CD4-positive, alpha-beta T cell (primary cell): ENCODE measurements around the gene GPR45. TPM values are rescaled to one million over a fixed set of nuclear protein-coding genes. Genes with fewer than 3 reads are reported as not detected.

Source experiments
- ATAC-seq: fragments of 200-7000 bp; cut with Tn5 transposase; one replicate; pipeline ENCODE4 v1.10.0; 2022; ENCODE audit warnings: mild to moderate bottlenecking; ENCODE audit not compliant: poor library complexity
- CTCF ChIA-PET: fragments of 350-600 bp; sonication (Branson Sonifier 250); formaldehyde crosslinking; loops from one replicate; lab custom pipeline; 2021; ENCODE audit warnings: antibody characterized with exemption, inconsistent platforms; lab: Charles Lee
- POLR2A ChIA-PET: fragments of 350-600 bp; sonication (Branson Sonifier 250); formaldehyde crosslinking; loops from one replicate; lab custom pipeline; 2021; ENCODE audit warnings: antibody characterized with exemption, inconsistent platforms; lab: Charles Lee
- DNase-seq, 14 experiments: peaks; one replicate each; pipeline ENCODE4 v3.0.0-alpha.2; 2013 to 2020; ENCODE audit warnings: mixed read lengths in 2 of 14
- H3K27ac ChIP-seq, 2 donors: one replicate each; pipeline versions ENCODE4 v1.5.1 to v1.7.0; 2013; ENCODE audit warnings: low read length in 2 of 2, low read depth in 1 of 2, mild to moderate bottlenecking in 1 of 2
- H3K27me3 ChIP-seq, 2 experiments: 1 replicate in 1 of 2; 2 replicates in 1 of 2; pipeline versions ENCODE4 v1.6.1 to v1.7.0; 2013; ENCODE audit warnings: low read length in 2 of 2, control low read depth in 1 of 2, mild to moderate bottlenecking in 1 of 2, moderate library complexity in 1 of 2; ENCODE audit not compliant: insufficient read depth in 2 of 2, control insufficient read depth in 1 of 2
- H3K36me3 ChIP-seq: one replicate; pipeline ENCODE4 v1.6.1; 2013; ENCODE audit warnings: low read length, control low read depth; ENCODE audit not compliant: insufficient read depth
- H3K4me1 ChIP-seq: one replicate; pipeline ENCODE4 v1.6.1; 2013; ENCODE audit warnings: low read length, control low read depth; ENCODE audit not compliant: insufficient read depth
- H3K4me3 ChIP-seq: one replicate; pipeline ENCODE4 v1.5.1; 2013; ENCODE audit warnings: mild to moderate bottlenecking, low read length, moderate library complexity
- H3K9me3 ChIP-seq, 2 experiments: 1 replicate in 1 of 2; 2 replicates in 1 of 2; pipeline versions ENCODE4 v1.6.1 to v1.7.0; 2013; ENCODE audit warnings: low read length in 2 of 2, mild to moderate bottlenecking in 2 of 2, control low read depth in 1 of 2, moderate library complexity in 1 of 2; ENCODE audit not compliant: control insufficient read depth in 1 of 2, insufficient read depth in 1 of 2
- H3K27ac Mint-ChIP-seq: one replicate; pipeline ENCODE4 v1.8.0; 2020; ENCODE audit warnings: mixed read lengths
- H3K27me3 Mint-ChIP-seq: one replicate; pipeline ENCODE4 v1.8.0; 2021; ENCODE audit warnings: mixed read lengths
- H3K36me3 Mint-ChIP-seq: one replicate; pipeline ENCODE4 v1.8.0; 2021; ENCODE audit warnings: low read depth, mixed read lengths
- H3K4me1 Mint-ChIP-seq: one replicate; pipeline ENCODE4 v1.8.0; 2021; ENCODE audit warnings: low read depth, mixed read lengths
- H3K4me3 Mint-ChIP-seq: one replicate; pipeline ENCODE4 v1.8.0; 2020; ENCODE audit warnings: mild to moderate bottlenecking, mixed read lengths
- H3K9me3 Mint-ChIP-seq: one replicate; pipeline ENCODE4 v1.8.0; 2020; ENCODE audit warnings: mixed read lengths
- intact Hi-C, 2 experiments: fragments of 100-400 bp; cut with DNase I in 1 of 2; cut with micrococcal nuclease in 1 of 2; formaldehyde crosslinking; loops; one replicate each; pipeline versions ENCODE4 v1.15.1 to v1.9.0; 2023 to 2025; cut with DNase I, micrococcal nuclease
- total RNA-seq, 174 experiments: library from RNA in 2 of 174; stranded (reverse) in 2 of 174; gene quantifications; one replicate each; pipeline ENCODE4 v1.2.3 and lab custom pipeline; 2021 to 2026
- TF ChIP-seq, protein P1 (sequence below): fragments of 200-600 bp; IDR thresholded peaks from one replicate; pipeline ENCODE4 v1.8.0; 2022; ENCODE audit warnings: antibody characterized with exemption, mild to moderate bottlenecking

Gene GPR45
- total RNA-seq, 2 experiments from 2014 or later, result not detected

DNA sequence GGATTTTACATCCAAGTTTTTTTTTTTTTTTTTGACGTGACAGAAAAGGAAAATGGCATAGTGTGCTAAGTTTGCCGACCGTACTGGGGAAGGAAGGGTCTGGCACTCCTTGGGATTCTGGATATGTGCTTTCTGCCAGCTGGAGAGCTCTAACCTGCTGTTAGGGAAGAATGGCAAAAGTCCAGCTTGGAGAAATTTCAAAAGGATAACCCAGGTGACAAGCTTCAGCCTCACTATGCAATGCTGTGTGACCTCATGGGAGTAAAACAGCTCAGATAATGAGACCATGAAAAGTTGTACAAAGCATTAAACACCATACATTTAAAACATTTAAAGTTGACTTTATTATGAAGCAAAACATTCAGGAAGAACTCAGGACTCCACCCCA, 10.3 kb upstream of the GPR45 start:
- Histone ChIP-seq H3K27ac (no peak overlapping the region), H3K9me3 (no peaks in the 10 kb centered on the region), H3K27me3 (peaks cover 0 to 8% of the 10 kb centered on the region in 2 experiments), H3K4me1 (no peaks in the 10 kb centered on the region), H3K36me3 (no peaks in the 10 kb centered on the region), H3K4me3 (no peak overlapping the region)
- DNase-seq (no peak), ATAC-seq (no peak)
- CTCF ChIA-PET, result no interaction called here
- no peak overlapping the region for H3K4me3 Mint-ChIP-seq
- peaks cover 8% of the 10 kb centered on the region for H3K4me1 Mint-ChIP-seq
- TF ChIP-seq, protein P1, sequence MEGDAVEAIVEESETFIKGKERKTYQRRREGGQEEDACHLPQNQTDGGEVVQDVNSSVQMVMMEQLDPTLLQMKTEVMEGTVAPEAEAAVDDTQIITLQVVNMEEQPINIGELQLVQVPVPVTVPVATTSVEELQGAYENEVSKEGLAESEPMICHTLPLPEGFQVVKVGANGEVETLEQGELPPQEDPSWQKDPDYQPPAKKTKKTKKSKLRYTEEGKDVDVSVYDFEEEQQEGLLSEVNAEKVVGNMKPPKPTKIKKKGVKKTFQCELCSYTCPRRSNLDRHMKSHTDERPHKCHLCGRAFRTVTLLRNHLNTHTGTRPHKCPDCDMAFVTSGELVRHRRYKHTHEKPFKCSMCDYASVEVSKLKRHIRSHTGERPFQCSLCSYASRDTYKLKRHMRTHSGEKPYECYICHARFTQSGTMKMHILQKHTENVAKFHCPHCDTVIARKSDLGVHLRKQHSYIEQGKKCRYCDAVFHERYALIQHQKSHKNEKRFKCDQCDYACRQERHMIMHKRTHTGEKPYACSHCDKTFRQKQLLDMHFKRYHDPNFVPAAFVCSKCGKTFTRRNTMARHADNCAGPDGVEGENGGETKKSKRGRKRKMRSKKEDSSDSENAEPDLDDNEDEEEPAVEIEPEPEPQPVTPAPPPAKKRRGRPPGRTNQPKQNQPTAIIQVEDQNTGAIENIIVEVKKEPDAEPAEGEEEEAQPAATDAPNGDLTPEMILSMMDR, result no peak
- no peaks in the 10 kb centered on the region for H3K36me3 Mint-ChIP-seq
- no peaks in the 10 kb centered on the region for H3K9me3 Mint-ChIP-seq
- H3K27me3 Mint-ChIP-seq, result peaks cover 5% of the 10 kb centered on the region
- POLR2A ChIA-PET, result no interaction called here
- H3K27ac Mint-ChIP-seq, result no peak overlapping the region
- intact Hi-C loops, result no loop called here

DNA sequence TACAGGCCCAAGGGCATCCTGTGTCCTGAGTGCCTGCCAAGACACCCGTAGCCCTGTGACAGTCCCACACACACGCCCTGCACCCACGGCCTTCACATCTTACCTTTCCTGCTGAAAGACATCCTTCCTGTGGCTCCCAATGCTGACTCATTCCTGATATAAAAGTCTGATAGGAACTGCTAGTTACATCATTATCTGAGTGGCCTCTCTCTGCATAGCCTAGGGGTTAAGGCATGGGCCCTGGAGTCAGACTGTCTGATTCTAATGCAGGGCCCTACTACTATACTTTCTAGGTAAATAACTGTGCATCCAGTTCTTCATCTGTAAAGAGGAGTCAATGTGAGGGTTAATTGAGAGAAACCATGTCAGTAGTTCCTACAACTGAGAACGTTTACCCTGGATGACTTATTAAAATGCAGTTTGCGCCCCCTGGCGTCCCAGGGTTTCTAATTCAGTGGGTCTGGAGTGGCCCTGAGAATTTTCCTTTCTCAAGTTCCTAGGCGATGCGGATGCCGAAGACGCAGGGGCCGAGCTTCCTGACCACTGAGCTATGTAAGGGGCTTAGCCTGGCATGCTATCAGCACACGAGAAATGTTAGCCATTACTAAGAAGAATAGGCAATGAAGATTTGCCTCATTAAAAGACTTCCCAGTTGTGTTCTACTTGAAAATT, 6.0 kb upstream of the GPR45 start:
- ChIA-PET POLR2A (no interaction called here), CTCF (no interaction called here)
- H3K4me3 ChIP-seq, result no peak overlapping the region
- peaks cover 8% of the 10 kb centered on the region for H3K4me1 Mint-ChIP-seq
- peak; percentile 27 to 68 (median 46) for DNase-seq
- no peaks in the 10 kb centered on the region for H3K36me3 Mint-ChIP-seq
- no peaks in the 10 kb centered on the region for H3K9me3 ChIP-seq
- TF ChIP-seq, protein P1, result peak; percentile 63
- H3K9me3 Mint-ChIP-seq, result no peaks in the 10 kb centered on the region
- H3K27ac ChIP-seq, result no peak overlapping the region
- intact Hi-C loops, result loop anchor here in 1 of 2 experiments (2.0 kb wide), 1 partner anchor 121 kb away; no protein-coding TSS in a partner anchor
- no peaks in the 10 kb centered on the region for H3K36me3 ChIP-seq
- no peak overlapping the region for H3K27ac Mint-ChIP-seq
- no peak for ATAC-seq
- H3K4me1 ChIP-seq, result peaks cover 11% of the 10 kb centered on the region
- no peak overlapping the region for H3K4me3 Mint-ChIP-seq
- no peaks in the 10 kb centered on the region for H3K27me3 Mint-ChIP-seq
- H3K27me3 ChIP-seq, result peaks cover 2 to 5% of the 10 kb centered on the region in 2 experiments

DNA sequence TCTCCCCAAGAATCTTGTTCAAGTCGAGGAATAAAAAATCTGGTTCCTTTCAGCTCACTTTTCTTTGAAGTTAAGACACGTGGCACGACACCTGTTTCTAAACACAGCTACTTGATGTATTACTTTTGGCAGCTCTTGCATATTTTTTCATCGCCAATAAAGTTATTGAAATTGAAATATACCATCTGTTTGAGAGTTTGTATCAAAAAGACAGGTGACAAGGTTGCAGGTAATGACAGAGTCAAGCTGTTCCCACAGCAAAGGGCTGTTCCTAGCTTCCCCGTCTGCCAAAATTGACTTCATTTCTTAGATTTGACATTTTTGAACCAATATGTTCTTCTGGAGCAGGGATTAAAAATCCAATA, 5.5 kb upstream of the GPR45 start:
- no peaks in the 10 kb centered on the region for H3K9me3 ChIP-seq

More for the DNA sequence above, 5.5 kb upstream of the GPR45 start:
- Mint-ChIP-seq H3K9me3 (no peaks in the 10 kb centered on the region), H3K4me3 (no peak overlapping the region), H3K27me3 (no peaks in the 10 kb centered on the region), H3K36me3 (no peaks in the 10 kb centered on the region), H3K27ac (no peak overlapping the region), H3K4me1 (peaks cover 8% of the 10 kb centered on the region)
- ChIA-PET POLR2A (no interaction called here), CTCF (no interaction called here)
- peaks cover 11% of the 10 kb centered on the region for H3K4me1 ChIP-seq
- no peak for DNase-seq
- no peaks in the 10 kb centered on the region for H3K36me3 ChIP-seq
- intact Hi-C loops, result loop anchor here in 1 of 2 experiments (2.0 kb wide), 1 partner anchor 121 kb away; no protein-coding TSS in a partner anchor
- H3K27ac ChIP-seq, result no peak overlapping the region
- no peak overlapping the region for H3K4me3 ChIP-seq
- no peak for ATAC-seq
- TF ChIP-seq, protein P1, result no peak
- H3K27me3 ChIP-seq, result peaks cover 3 to 5% of the 10 kb centered on the region in 2 experiments
